AG10803 (cell line): ENCODE data around the gene TSPAN3.

Source experiments
- DNase-seq: peaks from one replicate; pipeline ENCODE4 v3.0.0; 2010; ENCODE audit warnings: low read depth
- H3K4me3 ChIP-seq: 2 replicates; pipeline ENCODE4 v1.5.1; 2011; ENCODE audit warnings: mild to moderate bottlenecking, low read length, control low read depth
- TF ChIP-seq, protein P1 (sequence below): conservative IDR thresholded peaks from 2 replicates; pipeline ENCODE4 v1.5.1; 2011; ENCODE audit warnings: mild to moderate bottlenecking, low read length, control low read depth, inconsistent platforms

The TSPAN3 gene

DNA sequence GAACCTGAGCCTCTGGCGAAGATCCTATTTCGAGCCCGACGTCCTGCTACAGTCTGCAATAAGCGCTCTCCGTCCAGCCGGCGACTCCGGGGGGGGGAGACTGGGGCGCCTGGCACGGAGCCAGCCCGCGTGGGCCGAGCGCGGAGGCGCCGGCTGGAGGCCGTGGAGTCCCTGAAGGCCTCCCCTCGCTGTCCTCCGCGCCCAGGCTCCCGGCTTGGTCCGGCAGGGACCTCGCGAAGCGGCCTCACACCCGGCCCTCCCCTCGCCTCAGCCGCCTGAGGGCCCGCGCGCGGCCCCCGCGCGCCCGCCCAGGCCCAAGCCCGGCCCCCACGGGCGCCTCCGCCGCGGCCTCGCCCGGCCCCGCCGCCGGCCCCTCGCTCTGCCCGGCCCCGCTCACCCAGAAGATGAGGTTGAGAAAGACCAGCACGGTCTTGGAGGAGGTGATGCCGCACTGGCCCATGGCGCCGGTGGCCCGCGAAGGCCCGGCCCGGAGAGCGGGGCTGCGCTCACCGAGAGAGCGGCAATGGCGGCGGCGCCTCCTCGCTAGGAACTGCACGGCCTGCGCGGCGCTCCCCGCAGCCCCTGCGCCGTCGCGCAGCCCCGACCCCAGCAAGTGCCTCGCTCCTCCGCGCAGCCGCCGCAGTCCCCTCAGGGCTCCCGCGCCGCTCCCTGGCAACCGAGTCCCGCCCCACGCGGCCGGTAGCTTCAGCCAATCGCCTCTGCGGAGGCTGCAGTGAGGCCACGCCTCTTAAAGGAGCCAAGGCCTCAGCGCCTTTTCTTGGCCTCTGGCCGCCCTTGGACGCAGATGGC is at the start of gene TSPAN3:
Gene TSPAN3 (minus strand): TSS at position 615 of the 810 bp plus-strand sequence. CDS start 155 bp downstream, at position 460.
- TF ChIP-seq, protein P1, sequence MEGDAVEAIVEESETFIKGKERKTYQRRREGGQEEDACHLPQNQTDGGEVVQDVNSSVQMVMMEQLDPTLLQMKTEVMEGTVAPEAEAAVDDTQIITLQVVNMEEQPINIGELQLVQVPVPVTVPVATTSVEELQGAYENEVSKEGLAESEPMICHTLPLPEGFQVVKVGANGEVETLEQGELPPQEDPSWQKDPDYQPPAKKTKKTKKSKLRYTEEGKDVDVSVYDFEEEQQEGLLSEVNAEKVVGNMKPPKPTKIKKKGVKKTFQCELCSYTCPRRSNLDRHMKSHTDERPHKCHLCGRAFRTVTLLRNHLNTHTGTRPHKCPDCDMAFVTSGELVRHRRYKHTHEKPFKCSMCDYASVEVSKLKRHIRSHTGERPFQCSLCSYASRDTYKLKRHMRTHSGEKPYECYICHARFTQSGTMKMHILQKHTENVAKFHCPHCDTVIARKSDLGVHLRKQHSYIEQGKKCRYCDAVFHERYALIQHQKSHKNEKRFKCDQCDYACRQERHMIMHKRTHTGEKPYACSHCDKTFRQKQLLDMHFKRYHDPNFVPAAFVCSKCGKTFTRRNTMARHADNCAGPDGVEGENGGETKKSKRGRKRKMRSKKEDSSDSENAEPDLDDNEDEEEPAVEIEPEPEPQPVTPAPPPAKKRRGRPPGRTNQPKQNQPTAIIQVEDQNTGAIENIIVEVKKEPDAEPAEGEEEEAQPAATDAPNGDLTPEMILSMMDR, result no peak
- DNase-seq, result peak; percentile 88

GRCh38 chr15:77120576-77120975 is 49.7 kb upstream of the TSPAN3 start:
- H3K4me3 ChIP-seq, result no peak overlapping the region
- TF ChIP-seq, protein P1, result no peak
- DNase-seq, result no peak

More for the DNA sequence above, at the start of gene TSPAN3:
- peak within 1 kb of the TSS; percentile 76 for H3K4me3 ChIP-seq

GRCh38 chr15:77119446-77119845 is 48.5 kb upstream of the TSPAN3 start:
- no peak for DNase-seq
- no peak overlapping the region for H3K4me3 ChIP-seq
- TF ChIP-seq, protein P1, result no peak

GRCh38 chr15:77118882-77119321 is 48.0 kb upstream of the TSPAN3 start:
- DNase-seq, result peak; percentile 80
- H3K4me3 ChIP-seq, result no peak overlapping the region

DNA sequence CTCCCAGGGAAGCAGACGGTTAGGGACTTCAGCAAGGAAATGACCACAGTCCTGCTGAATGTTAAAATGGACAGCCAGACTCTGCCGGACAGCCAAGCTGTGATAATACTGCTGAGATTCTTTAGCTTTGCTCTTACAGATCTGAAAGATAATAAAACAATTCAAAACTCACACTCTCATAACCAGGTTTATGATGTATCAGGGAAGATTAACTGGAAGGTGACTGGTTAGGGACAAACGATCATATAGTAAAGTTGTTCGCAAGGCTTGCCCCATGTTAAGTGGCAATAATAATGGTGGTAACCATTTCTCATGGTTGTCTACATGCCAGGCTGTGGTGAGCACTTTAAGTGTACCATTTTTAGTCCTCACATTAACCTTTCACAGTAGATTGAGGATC is 44.3 kb upstream of the TSPAN3 start:
- no peak for DNase-seq
- TF ChIP-seq, protein P1, result no peak
- H3K4me3 ChIP-seq, result no peak overlapping the region

More at GRCh38 chr15:77118882-77119321, 48.0 kb upstream of the TSPAN3 start:
- TF ChIP-seq, protein P1, result peak; percentile 90

GRCh38 chr15:77112838-77113504 is 42.1 kb upstream of the TSPAN3 start:
- TF ChIP-seq, protein P1, result no peak
- no peak overlapping the region for H3K4me3 ChIP-seq
- DNase-seq, result peak; percentile 6
